GM13977 (cell line): ENCODE data around the gene SLC35E1.

Source experiments
- DNase-seq: peaks from one replicate; pipeline ENCODE4 v3.0.0; 2012; ENCODE audit warnings: low spot score
- in situ Hi-C: fragments of 300-500 bp; cut with MboI; formaldehyde crosslinking; loops from one replicate; pipeline ENCODE4 v1.12.0; 2022; ENCODE audit warnings: low sequenced_read_pairs, low pct_unique_long_range_greater_than_20kb, mixed read lengths, inconsistent platforms; ENCODE audit not compliant: unreplicated experiment
- TF ChIP-seq, protein P1 (sequence below): IDR thresholded peaks from 2 replicates; pipeline ENCODE4 v1.5.1; 2012; ENCODE audit warnings: mild to moderate bottlenecking, control low read depth; ENCODE audit not compliant: insufficient read depth; ENCODE audit errors: extremely low read depth, missing control alignments

SLC35E1 gene

DNA sequence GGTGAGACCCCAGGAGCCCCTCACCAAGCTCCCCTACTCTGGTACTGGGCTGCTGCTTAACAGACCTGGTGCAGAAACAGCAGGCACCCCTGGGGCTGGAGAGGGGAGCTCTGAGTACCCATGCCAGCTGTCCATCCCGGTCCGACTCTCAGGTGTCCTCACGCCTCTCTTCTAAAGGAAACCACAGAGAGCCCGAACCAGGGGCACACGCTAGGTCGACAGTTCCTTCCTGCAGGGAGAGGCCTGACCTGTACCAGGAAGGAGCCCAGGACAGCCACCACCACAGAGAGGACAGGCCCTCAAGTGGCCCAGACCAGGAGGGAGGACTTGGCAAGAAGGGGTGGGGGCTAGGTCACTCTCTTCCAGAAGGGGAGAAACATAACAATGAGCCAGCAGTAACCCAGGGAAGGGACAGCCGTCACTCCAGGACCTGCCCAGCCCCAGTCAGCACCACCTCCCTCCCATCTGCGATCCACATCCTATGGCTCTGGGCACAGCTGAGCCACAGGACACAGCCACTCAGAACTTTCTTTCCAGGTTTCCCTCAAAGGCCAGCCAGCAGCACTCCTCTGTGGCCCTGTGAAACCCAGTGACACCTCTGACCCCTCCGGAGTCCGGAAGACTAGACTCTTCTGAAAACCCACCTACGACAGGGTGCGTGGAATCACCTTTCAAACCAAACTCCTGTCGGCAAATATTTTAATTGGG is 13.0 kb upstream of the SLC35E1 start:
- no peak for DNase-seq
- in situ Hi-C loops = no loop called here
- TF ChIP-seq, protein P1, sequence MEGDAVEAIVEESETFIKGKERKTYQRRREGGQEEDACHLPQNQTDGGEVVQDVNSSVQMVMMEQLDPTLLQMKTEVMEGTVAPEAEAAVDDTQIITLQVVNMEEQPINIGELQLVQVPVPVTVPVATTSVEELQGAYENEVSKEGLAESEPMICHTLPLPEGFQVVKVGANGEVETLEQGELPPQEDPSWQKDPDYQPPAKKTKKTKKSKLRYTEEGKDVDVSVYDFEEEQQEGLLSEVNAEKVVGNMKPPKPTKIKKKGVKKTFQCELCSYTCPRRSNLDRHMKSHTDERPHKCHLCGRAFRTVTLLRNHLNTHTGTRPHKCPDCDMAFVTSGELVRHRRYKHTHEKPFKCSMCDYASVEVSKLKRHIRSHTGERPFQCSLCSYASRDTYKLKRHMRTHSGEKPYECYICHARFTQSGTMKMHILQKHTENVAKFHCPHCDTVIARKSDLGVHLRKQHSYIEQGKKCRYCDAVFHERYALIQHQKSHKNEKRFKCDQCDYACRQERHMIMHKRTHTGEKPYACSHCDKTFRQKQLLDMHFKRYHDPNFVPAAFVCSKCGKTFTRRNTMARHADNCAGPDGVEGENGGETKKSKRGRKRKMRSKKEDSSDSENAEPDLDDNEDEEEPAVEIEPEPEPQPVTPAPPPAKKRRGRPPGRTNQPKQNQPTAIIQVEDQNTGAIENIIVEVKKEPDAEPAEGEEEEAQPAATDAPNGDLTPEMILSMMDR = no peak

DNA sequence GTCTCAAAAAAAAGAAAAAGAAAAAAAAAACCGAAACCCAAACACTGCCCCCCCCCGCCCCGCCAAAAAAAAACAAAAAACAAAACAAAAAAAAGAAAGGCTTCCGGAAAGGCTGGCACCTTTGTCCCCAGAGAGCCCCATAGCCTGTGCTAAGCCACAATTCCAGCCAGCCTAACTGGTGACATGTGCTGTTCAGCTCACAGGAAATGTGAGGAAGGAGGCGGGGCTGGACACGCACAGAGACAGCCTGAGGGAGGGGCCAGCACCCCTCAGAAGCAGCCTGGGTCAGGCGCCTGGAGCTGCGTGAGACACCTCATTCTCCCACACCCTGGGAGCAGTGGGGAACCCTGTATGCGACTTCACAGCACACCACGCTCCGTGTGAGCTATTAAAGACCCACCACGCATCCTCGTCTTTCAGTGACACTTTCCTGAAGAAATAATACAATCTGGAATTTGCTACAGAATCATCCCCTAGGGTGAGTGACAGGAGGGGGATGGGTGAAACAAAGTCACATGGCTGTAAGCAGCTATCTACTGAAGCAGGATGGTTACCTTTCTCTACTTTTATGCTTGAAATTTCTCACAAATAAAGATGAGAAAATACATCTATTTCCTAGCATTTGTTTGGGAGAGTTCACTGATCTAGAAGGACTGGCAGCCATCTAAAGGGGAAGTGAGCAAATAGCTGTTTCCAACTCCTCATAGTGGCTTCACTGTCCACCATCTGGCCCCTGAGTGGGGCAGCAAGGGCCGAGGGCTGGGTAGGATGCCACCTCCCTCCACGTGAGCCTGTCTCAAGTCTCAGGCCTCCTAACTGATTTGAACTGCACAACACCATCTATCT is 12.3 kb upstream of the SLC35E1 start:
- peak; percentile 88 for DNase-seq
- TF ChIP-seq, protein P1 = no peak
- in situ Hi-C loops = no loop called here

DNA sequence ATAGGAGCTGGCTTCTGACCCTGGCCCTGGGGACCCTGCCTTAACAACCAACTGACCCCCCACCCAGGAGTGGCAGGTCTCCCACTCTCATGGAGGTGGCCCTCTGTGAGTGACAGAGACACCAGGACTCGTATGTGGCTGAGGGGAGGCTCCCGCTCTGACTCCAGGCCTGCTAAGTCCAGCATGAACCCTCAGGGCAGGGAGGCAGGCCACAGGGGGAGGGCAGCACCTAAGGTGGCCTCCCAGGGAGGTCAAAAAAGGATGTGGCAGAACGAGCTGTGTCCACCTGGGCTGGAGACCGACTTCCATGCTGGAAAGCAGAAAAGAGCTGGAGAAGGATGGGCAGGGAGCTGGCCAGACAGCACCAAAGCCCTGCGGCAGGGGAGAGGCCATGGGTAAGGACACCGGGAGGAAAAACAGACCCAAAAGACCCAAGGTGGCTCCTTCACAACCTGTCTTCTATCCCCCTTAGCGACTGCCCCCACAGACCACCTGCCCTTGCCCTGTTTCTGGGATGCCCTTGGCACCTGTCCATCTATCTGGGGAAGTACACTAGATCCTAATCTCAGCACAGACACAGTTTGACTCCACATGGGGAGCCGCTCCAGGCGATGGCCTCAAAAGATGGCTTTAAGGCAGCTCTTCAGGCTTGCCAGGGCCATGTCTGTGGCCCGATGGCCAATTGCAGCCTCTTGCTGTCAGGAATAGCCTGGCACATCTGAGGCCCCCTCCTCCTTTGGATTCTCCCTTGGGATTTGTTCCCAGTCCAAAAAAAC is 10.5 kb upstream of the SLC35E1 start:
- TF ChIP-seq, protein P1 = no peak
- DNase-seq = no peak
- in situ Hi-C loops = no loop called here

DNA sequence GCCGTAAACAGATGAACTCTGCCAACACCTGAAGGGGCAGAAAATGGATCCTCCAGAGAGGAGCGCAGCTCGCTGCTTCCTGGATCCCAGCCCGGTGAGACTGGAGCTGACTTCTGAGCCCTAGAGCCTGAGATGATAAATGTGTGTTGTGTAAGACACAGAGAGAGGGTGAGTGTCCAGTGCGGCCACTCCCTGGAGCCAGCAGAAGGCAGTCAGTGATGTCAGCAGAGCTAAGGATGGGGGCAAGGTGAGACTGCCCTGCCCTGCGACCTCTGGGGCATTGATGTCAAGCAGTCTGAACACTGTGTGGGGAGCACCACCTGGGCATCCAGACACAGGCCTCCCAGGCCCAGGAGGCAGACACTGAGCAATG is 9.7 kb upstream of the SLC35E1 start:
- no peak for DNase-seq
- TF ChIP-seq, protein P1 = no peak
- in situ Hi-C loops = no loop called here

DNA sequence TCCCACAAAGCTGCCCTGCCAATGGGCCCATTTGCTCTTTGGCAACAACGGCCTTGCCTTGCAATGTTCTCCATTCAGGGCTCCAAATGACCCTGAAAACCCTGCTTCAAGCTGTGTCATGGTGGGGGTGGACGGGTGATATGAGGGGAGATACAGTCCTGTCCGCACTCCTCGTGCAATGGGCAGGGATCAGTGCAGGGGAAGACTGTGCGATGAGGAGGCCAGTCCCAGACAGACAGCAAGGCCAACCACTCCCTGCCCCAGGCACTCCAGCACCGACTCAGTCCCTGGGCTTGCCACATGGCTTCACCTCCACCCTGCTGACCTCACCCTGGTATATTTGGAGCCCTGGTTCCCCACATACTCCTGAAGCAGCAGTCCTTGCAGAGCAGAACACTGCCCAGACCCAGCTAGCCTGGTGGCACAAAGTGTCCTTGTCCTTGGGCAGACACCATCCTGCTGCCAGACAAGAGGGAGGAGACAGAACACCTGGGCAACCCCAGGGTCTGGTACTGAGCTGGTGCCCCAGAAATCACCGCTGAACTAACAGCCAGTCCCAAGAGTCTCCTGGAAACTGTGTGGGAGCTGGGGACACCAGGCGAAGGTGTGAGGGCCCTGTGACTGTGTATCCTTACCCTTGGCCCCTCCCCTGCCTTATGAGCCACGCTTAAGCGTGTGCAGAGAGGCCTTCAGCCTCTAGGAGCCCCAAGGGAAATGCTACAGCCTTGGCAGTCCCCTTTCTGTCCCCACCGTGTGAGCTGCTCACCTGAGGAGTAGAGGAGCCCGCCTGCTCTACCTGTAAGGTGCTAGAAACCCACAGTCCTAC is 9.1 kb upstream of the SLC35E1 start:
- no peak for DNase-seq
- TF ChIP-seq, protein P1 = no peak
- in situ Hi-C loops = no loop called here

DNA sequence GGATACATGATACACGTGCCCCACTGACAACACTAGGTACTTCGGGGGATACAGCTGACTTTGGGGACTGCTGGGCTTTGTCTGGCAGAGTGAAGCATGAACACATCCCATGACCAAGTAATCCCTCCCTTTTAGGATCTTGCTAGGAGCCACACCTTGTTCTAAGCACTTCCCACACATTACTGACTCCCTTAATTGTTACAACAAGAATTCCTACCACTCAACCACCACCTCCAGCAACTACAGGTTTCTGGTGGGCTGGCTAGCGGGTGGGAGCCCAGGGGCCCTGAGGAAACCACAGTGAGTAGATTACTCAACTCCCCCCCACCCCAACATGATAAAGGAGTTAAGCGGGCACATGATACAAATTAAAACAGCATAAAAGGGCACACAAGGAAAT is 7.2 kb upstream of the SLC35E1 start:
- in situ Hi-C loops = no loop called here

More for the DNA sequence above, 7.2 kb upstream of the SLC35E1 start:
- no peak for DNase-seq
- TF ChIP-seq, protein P1 = no peak
